Measurements from ENCODE around the gene TF.

DNA sequence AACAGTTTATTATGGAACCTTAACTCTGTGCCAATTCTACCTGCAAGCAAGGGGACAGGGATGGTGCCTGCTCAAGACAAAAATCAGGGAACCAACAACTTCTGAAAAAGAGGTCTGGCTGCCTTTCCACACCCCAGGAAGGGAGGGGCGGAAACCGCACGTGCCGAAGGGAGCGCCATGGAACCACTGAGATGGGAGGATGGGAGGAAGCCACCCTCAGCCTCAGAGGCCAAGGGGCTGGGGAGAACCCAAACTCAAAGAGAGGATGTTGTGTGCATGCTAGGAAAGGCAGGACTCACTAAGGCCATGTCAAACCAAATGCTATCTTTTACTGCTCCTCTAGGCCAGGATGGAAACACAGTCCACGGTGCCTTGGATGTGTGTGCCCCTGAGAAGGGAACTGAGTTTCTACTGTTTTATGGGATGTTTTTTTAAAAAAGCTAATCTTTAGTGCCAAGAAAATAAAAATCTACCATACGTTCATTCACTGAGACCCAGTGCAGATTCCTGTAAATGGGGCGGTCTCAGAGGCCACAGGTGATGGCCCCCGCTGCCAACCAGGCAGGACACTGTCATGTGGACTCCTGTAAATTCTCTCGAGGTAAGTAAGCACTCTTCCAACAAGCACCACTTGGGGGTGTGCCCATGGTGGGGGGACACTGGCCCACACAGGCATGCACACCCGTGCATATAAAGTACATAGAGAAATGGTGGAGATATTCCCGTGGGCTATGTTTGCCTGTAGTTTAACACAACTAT lies 80.0 kb downstream of the TF start:
- no peak for TF ChIP-seq TAF1 (IDR thresholded peaks at IDR 0.05; ENCODE audit: borderline replicate concordance, insufficient read depth, low read length)
- TF ChIP-seq SIN3A (IDR thresholded peaks at IDR 0.05; ENCODE audit: borderline replicate concordance, insufficient read depth, low read length) = no peak
- no peak for TF ChIP-seq POLR2AphosphoS5 (IDR thresholded peaks at IDR 0.05; ENCODE audit: low read depth, low read length)

Data from PFSK-1 (cell line).